MM.1S (cell line): ENCODE measurements around the gene MRM1.

Source experiments
- DNase-seq: peaks from one replicate; pipeline ENCODE4 v3.0.0-alpha.2; 2015
- H2AFZ ChIP-seq: fragments of 300-600 bp; sonication (generic); 2 replicates; pipeline ENCODE4 v1.6.0; 2016; ENCODE audit warnings: antibody characterized with exemption, low read length
- H3F3A ChIP-seq: fragments of 300-600 bp; sonication (generic); 2 replicates; pipeline ENCODE4 v1.6.1; 2016; ENCODE audit warnings: mild to moderate bottlenecking, antibody characterized with exemption, low read length, moderate library complexity, mixed read lengths; ENCODE audit not compliant: insufficient read depth
- H3K27ac ChIP-seq: fragments of 300-600 bp; sonication (generic); 2 replicates; pipeline ENCODE4 v1.5.1; 2016; ENCODE audit warnings: mild to moderate bottlenecking, low read length
- H3K27me3 ChIP-seq: fragments of 300-600 bp; sonication (generic); replicated peaks from 2 replicates; pipeline ENCODE4 v1.6.0; 2016; ENCODE audit warnings: low read length; ENCODE audit not compliant: insufficient read depth
- H3K36me3 ChIP-seq: fragments of 300-600 bp; sonication (generic); replicated peaks from 2 replicates; pipeline ENCODE4 v1.6.1; 2016; ENCODE audit warnings: mild to moderate bottlenecking, low read length, mixed read lengths; ENCODE audit not compliant: insufficient read depth
- H3K4me1 ChIP-seq: fragments of 300-600 bp; sonication (generic); 2 replicates; pipeline ENCODE4 v1.6.1; 2016; ENCODE audit warnings: low read length, mixed read lengths
- H3K4me2 ChIP-seq: fragments of 300-600 bp; sonication (generic); 2 replicates; pipeline ENCODE4 v1.6.0; 2016; ENCODE audit warnings: low read depth, low read length
- H3K4me3 ChIP-seq: fragments of 300-600 bp; sonication (generic); 2 replicates; pipeline ENCODE4 v1.5.1; 2016; ENCODE audit warnings: low read length, mixed read lengths
- H3K79me2 ChIP-seq: fragments of 300-600 bp; sonication (generic); 2 replicates; pipeline ENCODE4 v1.6.1; 2016; ENCODE audit warnings: mixed run types, low read length, mixed read lengths
- H3K9ac ChIP-seq: fragments of 300-600 bp; sonication (generic); 2 replicates; pipeline ENCODE4 v1.6.1; 2016; ENCODE audit warnings: low read length, mixed read lengths
- H3K9me2 ChIP-seq: fragments of 300-600 bp; sonication (generic); replicated peaks from 2 replicates; pipeline ENCODE4 v1.6.1; 2016; ENCODE audit warnings: mild to moderate bottlenecking, low read length, mixed read lengths; ENCODE audit not compliant: insufficient read depth
- H3K9me3 ChIP-seq: fragments of 300-600 bp; sonication (generic); replicated peaks from 2 replicates; pipeline ENCODE4 v1.6.1; 2016; ENCODE audit warnings: mild to moderate bottlenecking, low read length, mixed read lengths; ENCODE audit not compliant: insufficient read depth
- H4K20me1 ChIP-seq: fragments of 300-600 bp; sonication (generic); 2 replicates; pipeline ENCODE4 v1.6.1; 2016; ENCODE audit warnings: mild to moderate bottlenecking, low read length, moderate library complexity, mixed read lengths; ENCODE audit not compliant: insufficient read depth
- EZH2 ChIP-seq: fragments of 300-600 bp; sonication (generic); optimal IDR thresholded peaks from 2 replicates; pipeline ENCODE3; 2017; ENCODE audit warnings: low read depth, mild to moderate bottlenecking, antibody characterized with exemption, low read length, mixed read lengths
- EZH2phosphoT487 ChIP-seq: fragments of 300-600 bp; sonication (generic); IDR thresholded peaks from 2 replicates; pipeline ENCODE4 v1.6.1; 2018; ENCODE audit warnings: antibody characterized with exemption, low read length
- TF ChIP-seq, protein P1 (sequence below): fragments of 300-600 bp; sonication (generic); IDR thresholded peaks from 2 replicates; pipeline ENCODE4 v1.5.1; 2016; ENCODE audit warnings: antibody characterized with exemption, low read length, mixed read lengths

Gene MRM1

GRCh38 chr17:36608280-36608679, 6.9 kb downstream of the MRM1 start:
- Histone ChIP-seq H3K9me2 (no peaks in the 10 kb centered on the region), H4K20me1 (no peaks in the 10 kb centered on the region), H3K4me1 (peaks cover 21% of the 10 kb centered on the region), H3K4me2 (peak overlapping the region; percentile 76), H2AFZ (0 out of 2 replicates have a peak overlapping the region, but pooled peaks have one; percentile 5), H3K4me3 (no peak overlapping the region), H3K27me3 (no peaks in the 10 kb centered on the region), H3K9ac (peak overlapping the region; percentile 19; the same call in 1 of the 2 replicates), H3F3A (peaks cover 7% of the 10 kb centered on the region), H3K36me3 (no peaks in the 10 kb centered on the region), H3K9me3 (no peaks in the 10 kb centered on the region), H3K79me2 (peaks cover 18% of the 10 kb centered on the region), H3K27ac (peak overlapping the region; percentile 76; the same call in 1 of the 2 replicates)
- TF ChIP-seq EZH2phosphoT487 (no peak), EZH2 (no peak)
- TF ChIP-seq, protein P1, sequence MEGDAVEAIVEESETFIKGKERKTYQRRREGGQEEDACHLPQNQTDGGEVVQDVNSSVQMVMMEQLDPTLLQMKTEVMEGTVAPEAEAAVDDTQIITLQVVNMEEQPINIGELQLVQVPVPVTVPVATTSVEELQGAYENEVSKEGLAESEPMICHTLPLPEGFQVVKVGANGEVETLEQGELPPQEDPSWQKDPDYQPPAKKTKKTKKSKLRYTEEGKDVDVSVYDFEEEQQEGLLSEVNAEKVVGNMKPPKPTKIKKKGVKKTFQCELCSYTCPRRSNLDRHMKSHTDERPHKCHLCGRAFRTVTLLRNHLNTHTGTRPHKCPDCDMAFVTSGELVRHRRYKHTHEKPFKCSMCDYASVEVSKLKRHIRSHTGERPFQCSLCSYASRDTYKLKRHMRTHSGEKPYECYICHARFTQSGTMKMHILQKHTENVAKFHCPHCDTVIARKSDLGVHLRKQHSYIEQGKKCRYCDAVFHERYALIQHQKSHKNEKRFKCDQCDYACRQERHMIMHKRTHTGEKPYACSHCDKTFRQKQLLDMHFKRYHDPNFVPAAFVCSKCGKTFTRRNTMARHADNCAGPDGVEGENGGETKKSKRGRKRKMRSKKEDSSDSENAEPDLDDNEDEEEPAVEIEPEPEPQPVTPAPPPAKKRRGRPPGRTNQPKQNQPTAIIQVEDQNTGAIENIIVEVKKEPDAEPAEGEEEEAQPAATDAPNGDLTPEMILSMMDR, result no peak
- no peak for DNase-seq

- Histone ChIP-seq H4K20me1 (no peaks in the 10 kb centered on the region), H3K9ac (peak overlapping the region; percentile 19; the same call in 1 of the 2 replicates), H3K4me3 (peak overlapping the region; percentile 54), H3K4me2 (peak overlapping the region; percentile 76), H3K27me3 (no peaks in the 10 kb centered on the region), H3K9me2 (no peaks in the 10 kb centered on the region), H3K27ac (peak overlapping the region; percentile 76; the same call in 1 of the 2 replicates), H3K36me3 (no peaks in the 10 kb centered on the region), H3F3A (peaks cover 7% of the 10 kb centered on the region), H3K79me2 (peaks cover 13% of the 10 kb centered on the region), H3K9me3 (no peaks in the 10 kb centered on the region), H3K4me1 (peaks cover 21% of the 10 kb centered on the region), H2AFZ (peak overlapping the region; percentile 71)
- peak; percentile 78 for DNase-seq
- no peak for TF ChIP-seq EZH2phosphoT487
- TF ChIP-seq, protein P1, result peak; percentile 43
These were observed 7.6 kb downstream of the MRM1 start for GRCh38 chr17:36608794-36609497.

DNA sequence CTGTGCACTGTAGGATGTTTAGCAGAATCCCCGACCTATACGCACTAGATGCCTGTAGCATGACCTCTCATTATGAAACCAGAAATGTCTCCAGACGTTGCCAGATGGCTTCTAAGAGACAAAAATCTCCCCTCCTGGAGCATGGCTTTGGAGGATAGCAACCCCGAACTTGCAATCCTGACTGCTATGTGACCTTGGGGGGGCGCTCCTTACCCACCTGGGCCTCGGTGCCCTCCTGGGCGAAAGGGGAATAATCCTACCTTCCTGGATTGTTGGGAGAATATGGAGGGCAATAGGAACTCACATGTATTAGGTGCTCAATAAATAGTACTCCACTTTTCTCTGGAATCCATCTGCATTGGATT, 8.1 kb downstream of the MRM1 start:
- no peaks in the 10 kb centered on the region for H3K36me3 ChIP-seq
- no peaks in the 10 kb centered on the region for H4K20me1 ChIP-seq
- H3K27me3 ChIP-seq, result no peaks in the 10 kb centered on the region
- H2AFZ ChIP-seq, result peak overlapping the region; percentile 71; the same call in 1 of the 2 replicates
- no peak for DNase-seq
- H3K4me2 ChIP-seq, result peak overlapping the region; percentile 76
- TF ChIP-seq EZH2phosphoT487 (no peak), EZH2 (no peak)
- TF ChIP-seq, protein P1, result no peak; the same call in 1 of the 2 replicates
- H3K79me2 ChIP-seq, result 0 out of 2 replicates have a peak, but pooled peaks cover 9% of the 10 kb centered on the region
- H3K9ac ChIP-seq, result no peak overlapping the region
- no peaks in the 10 kb centered on the region for H3K9me2 ChIP-seq
- H3K27ac ChIP-seq, result peak overlapping the region; percentile 76; the same call in 1 of the 2 replicates
- no peaks in the 10 kb centered on the region for H3K9me3 ChIP-seq
- peaks cover 21% of the 10 kb centered on the region for H3K4me1 ChIP-seq
- H3F3A ChIP-seq, result peaks cover 7% of the 10 kb centered on the region
- no peak overlapping the region for H3K4me3 ChIP-seq
